GM19043 (cell line): ENCODE data around the gene ACBD7.

ENCODE experiments used
- ATAC-seq: cut with Tn5 transposase; IDR thresholded peaks from one replicate; pipeline ENCODE4 v1.9.1; 2021; ENCODE audit warnings: low read depth; ENCODE audit not compliant: unreplicated experiment

ACBD7 gene

DNA sequence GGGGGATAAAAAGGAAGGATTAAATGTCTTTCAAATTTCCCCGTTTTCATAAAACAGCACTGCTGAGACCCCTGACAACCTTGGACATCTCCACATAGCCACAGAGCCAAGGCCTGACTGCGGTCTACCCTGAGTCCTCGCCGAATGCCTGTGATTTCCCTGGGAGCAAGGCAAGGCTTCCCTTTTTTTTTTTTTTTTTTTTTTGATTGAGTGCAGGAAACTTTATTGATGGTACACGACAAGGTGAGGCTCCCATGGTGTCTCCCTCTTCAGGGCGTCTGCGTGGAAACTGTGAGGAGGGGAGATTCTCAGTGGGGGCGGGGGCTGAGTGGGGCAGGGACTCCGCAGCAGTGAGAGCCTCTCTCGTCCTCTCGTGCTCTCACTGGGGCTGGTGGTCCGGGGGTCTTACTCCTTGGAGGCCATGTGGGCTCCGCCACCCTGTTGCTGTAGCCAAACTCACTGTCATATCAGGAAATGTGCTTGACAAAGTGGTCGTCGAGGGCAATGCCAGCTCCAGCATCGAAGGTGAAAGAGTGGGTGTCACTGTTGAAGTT lies 4.4 kb upstream of the ACBD7 start:
- no peak for ATAC-seq

DNA sequence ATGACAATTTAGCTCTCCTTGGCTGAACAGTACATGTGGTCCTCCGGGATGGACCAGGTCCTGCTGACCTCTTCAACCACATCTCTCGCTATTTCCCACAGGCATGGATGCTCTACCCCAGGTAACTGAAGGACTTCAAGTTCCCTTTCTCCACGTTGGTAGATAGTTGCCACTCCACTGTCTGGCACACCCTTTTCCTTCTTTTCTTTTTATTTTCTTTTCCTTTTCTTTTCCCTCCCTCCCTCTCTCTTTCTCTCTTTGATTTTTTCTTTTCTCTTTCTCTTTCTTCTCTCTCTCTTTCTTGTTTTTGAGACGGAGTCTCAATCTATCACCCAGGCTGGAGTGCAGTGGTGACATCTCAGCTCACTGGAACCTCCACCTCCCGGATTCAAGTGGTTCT lies 2.8 kb upstream of the ACBD7 start:
- no peak for ATAC-seq

DNA sequence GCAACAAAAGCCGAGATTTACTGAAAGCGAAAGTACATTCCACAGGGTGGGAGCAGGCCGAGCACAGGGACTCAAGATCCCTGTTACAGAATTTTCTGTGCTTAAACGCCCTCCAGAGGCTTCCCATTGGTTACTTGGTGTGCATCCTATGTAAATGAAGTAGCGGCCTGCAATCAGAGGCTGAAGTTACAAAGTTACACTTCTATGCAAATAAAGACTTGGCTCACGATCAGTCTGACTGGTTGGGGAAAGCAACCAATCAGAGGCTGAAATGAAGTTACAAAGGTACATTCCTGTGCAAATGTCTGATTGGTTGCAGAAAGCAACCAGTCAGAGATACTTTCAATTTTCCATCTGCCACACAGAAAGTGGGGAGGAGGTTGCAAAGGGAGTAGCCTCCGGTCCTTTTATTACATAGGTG lies 4.1 kb downstream of the ACBD7 start:
- no peak for ATAC-seq

GRCh38 chr10:15083674-15084501 lies 4.7 kb downstream of the ACBD7 start:
- no peak for ATAC-seq

DNA sequence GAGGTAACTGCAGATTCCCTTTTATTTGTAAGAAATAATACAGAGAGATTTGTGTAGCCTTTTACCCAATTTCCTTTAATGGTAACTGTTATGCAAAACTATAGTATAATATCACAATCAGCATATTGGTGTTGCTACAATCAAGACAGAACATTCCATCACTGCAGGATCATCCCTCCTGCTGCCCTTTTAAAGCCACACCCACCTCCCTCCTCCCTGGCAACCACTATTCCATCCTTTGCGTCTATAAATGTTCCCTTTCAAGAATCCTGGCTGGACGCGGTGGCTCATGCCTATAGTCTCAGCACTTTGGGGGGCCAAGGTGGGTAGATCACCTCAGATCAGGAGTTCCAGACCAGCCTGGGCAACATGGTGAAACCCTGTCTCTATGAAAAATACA lies 13.2 kb downstream of the ACBD7 start:
- ATAC-seq = no peak

GRCh38 chr10:15072358-15072757 lies 16.2 kb downstream of the ACBD7 start:
- ATAC-seq = no peak

DNA sequence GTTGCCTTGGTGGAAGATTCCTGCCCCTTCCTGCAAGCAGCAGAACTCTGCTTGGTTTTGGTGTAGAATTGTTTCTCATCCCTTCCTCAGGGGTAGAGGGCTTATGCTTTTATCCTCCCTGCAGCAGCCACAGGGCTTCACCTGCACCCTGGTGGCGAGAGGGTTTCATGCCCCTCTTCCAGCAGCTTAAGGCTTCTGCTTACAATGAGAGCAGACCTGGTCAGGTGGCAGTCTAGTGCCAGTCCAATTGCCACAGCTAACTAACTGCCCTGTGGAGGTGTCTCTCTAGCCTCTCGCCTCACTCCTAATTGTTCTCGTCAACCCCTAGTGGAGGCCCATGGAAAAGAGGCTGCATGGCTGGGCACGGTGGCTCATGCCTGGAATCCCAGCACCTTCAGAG lies 19.3 kb downstream of the ACBD7 start:
- ATAC-seq = no peak

DNA sequence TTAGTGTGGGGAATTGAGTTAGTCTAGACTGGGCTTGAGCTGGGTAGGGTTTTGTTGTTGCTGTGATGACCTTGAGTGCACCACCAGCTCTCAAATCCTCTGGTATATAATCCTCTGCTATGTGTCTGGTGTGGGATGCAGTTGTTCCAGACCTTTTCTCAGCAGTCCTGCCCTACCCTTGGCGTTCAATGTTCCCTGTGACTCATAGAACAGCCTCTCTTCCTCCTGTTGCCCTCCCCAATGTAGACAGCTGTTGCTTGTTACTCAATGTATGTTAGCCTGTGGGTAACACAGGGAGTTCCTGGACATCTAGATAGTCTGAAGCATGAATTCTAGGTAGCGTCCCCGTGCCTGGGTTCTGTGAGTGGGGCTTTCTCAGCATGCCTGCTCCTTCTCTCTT lies 19.8 kb downstream of the ACBD7 start:
- no peak for ATAC-seq

GRCh38 chr10:15067154-15067553 lies 21.4 kb downstream of the ACBD7 start:
- no peak for ATAC-seq

DNA sequence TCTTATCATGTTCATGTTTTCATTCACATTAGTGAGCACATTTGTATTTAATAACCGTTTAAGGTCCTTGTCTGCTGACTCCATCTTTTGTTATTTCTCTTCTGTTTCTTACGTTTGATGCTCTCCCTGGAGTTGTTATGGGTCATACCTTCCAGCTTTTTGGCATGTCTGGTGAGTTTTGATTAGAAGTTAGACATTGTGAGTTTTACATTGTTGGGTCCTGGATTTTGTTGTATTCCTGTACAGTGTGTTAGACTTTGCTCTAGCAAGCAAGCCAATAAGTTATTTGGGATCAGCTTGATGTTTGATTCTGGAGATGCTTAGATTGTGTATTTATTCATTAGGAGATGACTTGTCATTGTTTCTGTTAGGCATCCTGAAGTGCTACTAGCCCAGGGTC lies 27.9 kb downstream of the ACBD7 start:
- no peak for ATAC-seq

DNA sequence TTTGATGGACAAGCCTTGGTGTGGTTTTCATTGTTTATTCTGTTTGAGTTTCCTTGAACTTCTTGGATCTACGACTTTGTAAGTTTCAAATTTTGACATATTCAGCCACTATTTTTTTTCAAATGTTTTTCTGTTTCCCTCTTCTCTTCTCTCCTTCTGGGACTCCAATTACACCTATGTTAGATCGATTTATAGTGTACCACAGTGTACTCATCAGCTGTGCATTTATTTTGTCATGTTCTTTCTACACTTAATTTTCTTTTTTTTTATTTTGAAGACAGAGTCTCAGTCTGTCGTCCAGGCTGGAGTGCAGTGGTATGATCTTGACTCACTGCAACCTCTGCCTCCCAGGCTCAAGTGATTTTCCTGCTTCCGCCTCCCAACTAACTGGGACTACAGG lies 28.7 kb downstream of the ACBD7 start:
- no peak for ATAC-seq

- no peak for ATAC-seq
Measured at GRCh38 chr10:15058689-15059088, 29.9 kb downstream of the ACBD7 start.

DNA sequence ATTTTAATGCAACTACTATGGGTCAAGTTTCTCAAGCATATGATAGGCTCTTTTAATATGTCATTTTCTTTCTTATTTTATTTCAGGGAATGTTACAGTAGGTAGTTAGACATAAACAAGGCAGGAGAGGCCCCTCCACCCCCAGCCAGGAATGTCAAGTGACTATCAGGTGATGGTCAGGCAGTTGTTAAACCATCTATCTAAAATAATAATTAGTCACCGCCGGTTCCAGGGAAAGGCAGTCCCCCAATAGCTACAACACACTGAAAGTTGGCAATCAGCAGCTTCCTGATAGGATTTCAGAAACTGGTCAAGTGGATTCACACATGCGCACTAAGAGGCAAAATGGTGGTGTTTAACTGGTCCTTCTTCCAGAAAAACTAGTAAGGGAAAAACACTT lies 35.5 kb downstream of the ACBD7 start:
- ATAC-seq = no peak

DNA sequence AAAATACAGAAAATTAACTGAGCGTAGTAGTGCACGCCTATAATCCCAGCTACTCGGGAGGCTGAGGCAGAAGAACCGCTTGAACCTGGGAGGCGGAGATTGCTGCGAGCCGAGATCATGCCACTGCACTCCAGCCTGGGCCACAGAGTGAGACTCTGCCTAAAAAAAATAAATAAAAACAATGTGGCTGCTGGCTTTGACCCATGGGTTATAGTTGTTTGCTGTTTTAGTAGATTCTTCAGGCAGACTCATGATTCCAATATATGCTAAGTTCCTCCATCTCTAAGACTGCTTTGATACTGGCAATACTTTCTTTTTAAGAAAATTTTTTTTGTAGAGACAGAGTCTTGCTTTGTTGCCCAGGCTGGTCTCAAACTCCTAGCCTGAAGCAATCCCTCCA lies 36.5 kb downstream of the ACBD7 start:
- no peak for ATAC-seq

GRCh38 chr10:15049533-15049932 lies 39.0 kb downstream of the ACBD7 start:
- ATAC-seq = no peak

GRCh38 chr10:15046626-15047025 lies 42.0 kb downstream of the ACBD7 start:
- no peak for ATAC-seq

GRCh38 chr10:15045380-15045779 lies 43.2 kb downstream of the ACBD7 start:
- no peak for ATAC-seq

DNA sequence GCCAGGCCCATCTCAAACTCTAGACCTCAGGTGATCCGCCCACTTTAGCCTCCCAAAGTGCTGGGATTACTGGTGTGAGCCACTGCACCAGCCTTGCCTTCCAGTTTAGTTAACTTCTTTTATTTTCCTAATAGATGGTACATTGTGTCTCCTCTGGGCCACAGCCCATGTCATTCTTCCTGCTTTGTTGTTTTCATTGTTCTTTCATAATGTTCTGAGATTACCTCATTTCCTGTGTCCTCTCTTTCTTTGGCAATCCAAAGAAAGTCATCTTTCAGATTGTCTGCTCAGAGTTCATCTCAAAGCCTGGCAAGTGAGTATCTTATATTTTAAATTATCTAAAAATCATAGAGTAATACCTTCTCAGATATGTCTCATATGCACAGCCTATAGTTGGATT lies 44.9 kb downstream of the ACBD7 start, which contains the start of gene OLAH:
Gene OLAH, plus strand, starts transcription at position 270 of the 400 bp plus-strand sequence. CDS start 3,346 bp downstream, outside the sequence.
- no peak for ATAC-seq

DNA sequence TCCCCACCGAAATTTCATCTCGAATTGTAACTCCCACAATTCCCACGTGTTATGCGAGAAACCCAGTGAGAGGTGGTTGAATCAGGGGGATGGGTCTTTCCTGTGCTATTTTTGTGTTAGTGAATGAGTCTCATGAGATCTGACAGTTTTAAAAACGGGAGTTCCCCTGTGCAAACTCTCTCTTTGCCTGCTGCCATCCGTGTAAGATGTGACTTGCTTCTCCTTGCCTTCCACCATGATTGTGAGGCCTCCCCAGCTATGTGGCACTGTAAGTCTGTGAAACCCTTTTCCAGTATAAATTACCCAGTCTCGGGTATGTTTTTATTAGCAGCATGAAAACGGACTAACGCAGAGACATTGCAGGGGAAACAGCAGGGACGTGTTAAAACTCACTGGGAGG lies 50.2 kb downstream of the ACBD7 start:
- no peak for ATAC-seq

DNA sequence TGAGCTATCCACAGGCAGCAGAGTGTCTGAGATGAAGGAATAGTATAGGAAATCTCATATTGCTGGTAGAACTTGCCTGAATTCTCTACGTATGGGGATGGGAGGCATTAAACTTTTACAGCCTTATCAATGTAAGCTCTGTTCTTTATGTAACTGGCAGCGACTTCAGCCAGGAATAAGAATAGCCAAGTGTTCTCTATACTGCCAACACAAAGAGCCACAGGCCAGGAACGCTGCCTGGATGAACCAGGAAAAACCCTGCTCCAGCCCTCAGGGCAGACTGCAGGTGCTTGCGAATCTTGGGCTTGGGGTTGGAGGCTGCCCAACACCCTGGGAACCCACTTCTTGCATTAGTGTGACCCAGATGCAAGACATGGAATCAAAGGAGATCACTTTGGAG lies 50.9 kb downstream of the ACBD7 start:
- ATAC-seq = no peak

- ATAC-seq = no peak
Measured at GRCh38 chr10:15035385-15036301, 52.9 kb downstream of the ACBD7 start.
